Caco-2 (cell line): ENCODE results near the gene PNPLA5. TPM values are rescaled to one million over a fixed set of nuclear protein-coding genes. Genes with fewer than 3 reads are reported as not detected.
A peak's percentile ranks its signal among the peaks of the same experiment; 100 is the strongest.
"Not testable (repeated sequence)": the region's sequence is repeated elsewhere in the genome, so short reads cannot be mapped to it uniquely, and the experiment has no call there.

ENCODE experiments used
- BruUV-seq: library from RNA; stranded (reverse); fragments of 400-500 nt; replicated peaks from 2 replicates; lab custom pipeline; 2021; lab: Mats Ljungman, UMichigan
- CTCF ChIA-PET: fragments of 300-600 bp; sonication (Branson Sonifier 250); formaldehyde crosslinking; loops from one replicate; lab custom pipeline; 2022; ENCODE audit warnings: antibody characterized with exemption; lab: Charles Lee
- POLR2A ChIA-PET: fragments of 300-600 bp; sonication (Branson Sonifier 250); formaldehyde crosslinking; loops from one replicate; lab custom pipeline; 2022; ENCODE audit warnings: antibody characterized with exemption; lab: Charles Lee
- DNase-seq, 2 experiments: peaks; one replicate each; pipeline versions ENCODE4 v3.0.0 to v3.0.0-alpha.2; 2020 to 2022
- H3K27me3 ChIP-seq: replicated peaks from 2 replicates; pipeline ENCODE4 v1.6.0; 2011; ENCODE audit warnings: low read length; ENCODE audit not compliant: control insufficient read depth, insufficient read depth
- H3K36me3 ChIP-seq: 2 replicates; pipeline ENCODE4 v1.5.1; 2011; ENCODE audit warnings: low read length; ENCODE audit not compliant: control insufficient read depth, insufficient read depth
- H3K4me1 ChIP-seq: fragments of 250-450 bp; sonication (Bioruptor Pico); 2 replicates; pipeline ENCODE4 v1.5.1; 2020; ENCODE audit warnings: mild to moderate bottlenecking
- H3K4me3 ChIP-seq: 2 replicates; pipeline ENCODE4 v1.5.1; 2011; ENCODE audit warnings: low read depth, mild to moderate bottlenecking, control low read depth, low read length
- H3K9me3 ChIP-seq: fragments of 250-450 bp; sonication (Bioruptor Pico); 2 replicates; pipeline ENCODE4 v1.5.1; 2020; ENCODE audit warnings: mild to moderate bottlenecking, moderate library complexity
- H3K27ac Mint-ChIP-seq: one replicate; pipeline ENCODE4 v1.8.0; 2022; ENCODE audit warnings: mixed read lengths; ENCODE audit not compliant: unreplicated experiment
- H3K27me3 Mint-ChIP-seq: one replicate; pipeline ENCODE4 v1.8.0; 2022; ENCODE audit warnings: mixed read lengths; ENCODE audit not compliant: insufficient read depth, unreplicated experiment
- H3K36me3 Mint-ChIP-seq: one replicate; pipeline ENCODE4 v1.8.0; 2022; ENCODE audit warnings: mild to moderate bottlenecking, mixed read lengths; ENCODE audit not compliant: insufficient read depth, unreplicated experiment
- H3K4me1 Mint-ChIP-seq: one replicate; pipeline ENCODE4 v1.8.0; 2022; ENCODE audit warnings: low read depth, mixed read lengths; ENCODE audit not compliant: unreplicated experiment
- H3K4me3 Mint-ChIP-seq: one replicate; pipeline ENCODE4 v1.8.0; 2022; ENCODE audit warnings: mild to moderate bottlenecking, moderate library complexity, mixed read lengths; ENCODE audit not compliant: unreplicated experiment
- H3K9me3 Mint-ChIP-seq: one replicate; pipeline ENCODE4 v1.8.0; 2022; ENCODE audit warnings: mixed read lengths; ENCODE audit not compliant: unreplicated experiment
- CTCF ChIP-seq, 2 experiments: fragments of 200-600 bp in 1 of 2; IDR thresholded peaks; 1 replicate in 1 of 2; 2 replicates in 1 of 2; pipeline versions ENCODE4 v1.5.1 to v1.8.0; 2011 to 2022; ENCODE audit warnings: antibody characterized with exemption in 1 of 2, control low read depth in 1 of 2, inconsistent platforms in 1 of 2, low read depth in 1 of 2, low read length in 1 of 2, mild to moderate bottlenecking in 1 of 2, moderate library complexity in 1 of 2; ENCODE audit not compliant: insufficient read depth in 1 of 2, severe bottlenecking in 1 of 2, unreplicated experiment in 1 of 2
- intact Hi-C: fragments of 100-400 bp; cut with micrococcal nuclease; formaldehyde crosslinking; loops from one replicate; pipeline ENCODE4 v1.10.0; 2022; ENCODE audit not compliant: unreplicated experiment
- total RNA-seq: library from RNA; stranded (reverse); gene quantifications from 2 replicates; pipeline ENCODE4 v1.2.3, GENCODE V29; 2022

The PNPLA5 gene
- total RNA-seq, 1 experiment from 2014 or later: not detected

GRCh38 chr22:43876866-43877509, 14.8 kb downstream of the PNPLA5 start:
- intact Hi-C loops: no loop called here
- Histone ChIP-seq H3K4me3 (no peak overlapping the region), H3K27me3 (no peaks in the 10 kb centered on the region; the same call in 1 of the 2 replicates), H3K36me3 (no peaks in the 10 kb centered on the region), H3K4me1 (no peaks in the 10 kb centered on the region), H3K9me3 (no peaks in the 10 kb centered on the region)
- POLR2A ChIA-PET: no interaction called here
- CTCF ChIA-PET: interaction anchor here (1.4 kb wide), 1 partner anchor 25 kb away, joined by 3 read pairs; no protein-coding TSS in a partner anchor
- Mint-ChIP-seq H3K36me3 (no peaks in the 10 kb centered on the region), H3K27me3 (peaks cover 12% of the 10 kb centered on the region), H3K9me3 (no peaks in the 10 kb centered on the region), H3K4me3 (no peak overlapping the region), H3K4me1 (no peaks in the 10 kb centered on the region), H3K27ac (no peak overlapping the region)
- BruUV-seq: no TSS peak
- DNase-seq: peak in 1 of 2 experiments; percentile 21
- no peak for TF ChIP-seq CTCF (IDR thresholded peaks at IDR 0.05; ENCODE audit: insufficient read depth in 1 of 2, low read depth in 1 of 2, low read length in 1 of 2, severe bottlenecking in 1 of 2, unreplicated experiment in 1 of 2)

- Mint-ChIP-seq H3K27ac (no peak overlapping the region), H3K27me3 (peaks cover 6% of the 10 kb centered on the region), H3K36me3 (no peaks in the 10 kb centered on the region), H3K4me3 (no peak overlapping the region), H3K9me3 (no peaks in the 10 kb centered on the region), H3K4me1 (no peaks in the 10 kb centered on the region)
- Histone ChIP-seq H3K4me3 (no peak overlapping the region), H3K9me3 (no peaks in the 10 kb centered on the region), H3K36me3 (no peaks in the 10 kb centered on the region), H3K4me1 (no peaks in the 10 kb centered on the region), H3K27me3 (no peaks in the 10 kb centered on the region)
- DNase-seq: no peak
- BruUV-seq: no TSS peak
- intact Hi-C loops: no loop called here
- no peak for TF ChIP-seq CTCF (IDR thresholded peaks at IDR 0.05; ENCODE audit: insufficient read depth in 1 of 2, low read depth in 1 of 2, low read length in 1 of 2, severe bottlenecking in 1 of 2, unreplicated experiment in 1 of 2)
- CTCF ChIA-PET: no interaction called here
- POLR2A ChIA-PET: no interaction called here
Observed at GRCh38 chr22:43869799-43870198, 22.0 kb downstream of the PNPLA5 start.

DNA sequence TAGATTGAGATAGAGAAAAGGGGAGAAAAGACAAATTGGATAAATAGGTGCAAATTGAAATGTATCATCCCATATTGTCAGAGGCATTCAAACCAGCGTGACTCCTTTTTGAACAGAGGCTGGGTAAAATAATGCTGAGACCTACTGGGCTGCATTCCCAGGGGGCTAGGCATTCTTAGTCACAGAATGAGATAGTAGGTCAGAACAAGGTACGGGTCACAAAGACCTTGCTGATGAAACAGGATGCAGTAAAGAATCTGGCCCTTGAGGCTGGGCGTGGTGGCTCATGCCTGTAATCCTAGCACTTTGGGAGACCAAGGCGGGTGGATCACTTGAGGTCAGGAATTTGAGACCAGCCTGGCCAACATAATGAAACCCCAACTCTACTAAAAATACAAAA, 22.8 kb downstream of the PNPLA5 start:
- H3K36me3 Mint-ChIP-seq, H3K4me1 ChIP-seq, H3K9me3 Mint-ChIP-seq, intact Hi-C loops, H3K27ac Mint-ChIP-seq, H3K4me3 Mint-ChIP-seq, H3K27me3 ChIP-seq, H3K4me3 ChIP-seq, H3K36me3 ChIP-seq, CTCF ChIA-PET, BruUV-seq, H3K4me1 Mint-ChIP-seq, H3K27me3 Mint-ChIP-seq, H3K9me3 ChIP-seq, POLR2A ChIA-PET: not testable (repeated sequence)
- DNase-seq: peak in 1 of 2 experiments; percentile 12
